Brain microvascular endothelial cell (primary cell): ENCODE measurements around the gene FUT7.

Experiments used
- DNase-seq: peaks from one replicate; pipeline ENCODE4 v3.0.0-alpha.2; 2020
- H3K27ac ChIP-seq: fragments of 250-450 bp; sonication (Bioruptor Pico); 2 replicates; pipeline ENCODE4 v1.5.1; 2020; ENCODE audit warnings: mild to moderate bottlenecking, moderate library complexity
- H3K27me3 ChIP-seq: fragments of 250-450 bp; sonication (Bioruptor Pico); replicated peaks from 2 replicates; pipeline ENCODE4 v1.5.1; 2020; ENCODE audit warnings: mild to moderate bottlenecking
- H3K36me3 ChIP-seq: fragments of 250-450 bp; sonication (Bioruptor Pico); replicated peaks from 2 replicates; pipeline ENCODE4 v1.5.1; 2020; ENCODE audit warnings: mild to moderate bottlenecking
- H3K4me3 ChIP-seq: 2 replicates; pipeline ENCODE4 v1.5.1; 2011; ENCODE audit warnings: low read depth, mild to moderate bottlenecking, control low read depth, low read length, moderate library complexity
- CTCF ChIP-seq: IDR thresholded peaks from 2 replicates; pipeline ENCODE4 v1.5.1; 2011; ENCODE audit warnings: low read depth, mild to moderate bottlenecking, moderate library complexity, low read length, control low read depth, inconsistent platforms; ENCODE audit errors: missing control alignments
- in situ Hi-C: cut with HindIII; loops from 2 replicates; pipeline ENCODE4 v1.10.0; 2017; ENCODE audit warnings: low sequenced_read_pairs, low pct_ligation_motif_present

The FUT7 gene

GRCh38 chr9:137019891-137020683, 11.8 kb downstream of the FUT7 start:
- Histone ChIP-seq H3K27me3 (no peaks in the 10 kb centered on the region), H3K36me3 (peaks cover 20% of the 10 kb centered on the region), H3K27ac (no peak overlapping the region), H3K4me3 (no peak overlapping the region)
- in situ Hi-C loops: no loop called here
- no peak for TF ChIP-seq CTCF
- no peak for DNase-seq

GRCh38 chr9:137018761-137019559, 12.9 kb downstream of the FUT7 start:
- no peak for TF ChIP-seq CTCF
- no peaks in the 10 kb centered on the region for H3K27me3 ChIP-seq
- no peak for DNase-seq
- no peak overlapping the region for H3K27ac ChIP-seq
- in situ Hi-C loops: no loop called here
- H3K4me3 ChIP-seq: no peak overlapping the region
- peaks cover 22% of the 10 kb centered on the region for H3K36me3 ChIP-seq

GRCh38 chr9:137017791-137018497, 13.9 kb downstream of the FUT7 start:
- TF ChIP-seq CTCF: no peak

GRCh38 chr9:137017071-137017470, 14.8 kb downstream of the FUT7 start:
- peaks cover 22% of the 10 kb centered on the region for H3K36me3 ChIP-seq

More at GRCh38 chr9:137017791-137018497, 13.9 kb downstream of the FUT7 start:
- Histone ChIP-seq H3K27ac (no peak overlapping the region), H3K4me3 (no peak overlapping the region), H3K36me3 (peaks cover 22% of the 10 kb centered on the region), H3K27me3 (no peaks in the 10 kb centered on the region)
- in situ Hi-C loops: no loop called here
- DNase-seq: no peak

GRCh38 chr9:137016436-137016835, 15.5 kb downstream of the FUT7 start:
- Histone ChIP-seq H3K36me3 (peaks cover 25% of the 10 kb centered on the region), H3K27ac (no peak overlapping the region), H3K4me3 (no peak overlapping the region), H3K27me3 (no peaks in the 10 kb centered on the region)
- DNase-seq: no peak
- in situ Hi-C loops: no loop called here
- no peak for TF ChIP-seq CTCF

More at GRCh38 chr9:137017071-137017470, 14.8 kb downstream of the FUT7 start:
- Histone ChIP-seq H3K27ac (no peak overlapping the region), H3K4me3 (no peak overlapping the region), H3K27me3 (no peaks in the 10 kb centered on the region)
- no peak for TF ChIP-seq CTCF
- in situ Hi-C loops: no loop called here
- DNase-seq: no peak
